DMS53 (cell line): ENCODE measurements around the gene ZBTB26.
"Not testable (repeated sequence)": the region's sequence is repeated elsewhere in the genome, so short reads cannot be mapped to it uniquely, and the experiment has no call there.

ENCODE experiments used
- DNase-seq: peaks from one replicate; lab custom pipeline; 2025; lab: John Stamatoyannopoulos, UW

Gene ZBTB26

DNA sequence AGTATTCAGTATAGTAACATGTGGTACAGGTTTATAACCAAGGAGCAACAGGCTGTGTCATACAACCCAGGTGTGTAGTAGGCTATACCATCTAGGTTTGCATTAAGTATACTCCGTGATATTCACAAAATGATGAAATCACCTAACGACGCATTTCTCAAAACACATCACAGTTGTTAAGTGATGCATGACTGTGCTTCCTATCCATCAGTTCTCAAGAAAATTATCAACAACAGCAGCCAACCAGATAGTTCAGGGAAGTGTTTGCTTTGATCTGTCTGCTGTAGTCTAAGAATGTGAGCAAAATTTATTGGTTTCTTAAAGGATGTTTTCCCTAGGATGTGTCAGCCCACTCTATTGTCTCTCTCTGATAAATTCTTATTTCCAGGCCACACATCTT is 7.4 kb downstream of the ZBTB26 start:
- DNase-seq, result no peak

DNA sequence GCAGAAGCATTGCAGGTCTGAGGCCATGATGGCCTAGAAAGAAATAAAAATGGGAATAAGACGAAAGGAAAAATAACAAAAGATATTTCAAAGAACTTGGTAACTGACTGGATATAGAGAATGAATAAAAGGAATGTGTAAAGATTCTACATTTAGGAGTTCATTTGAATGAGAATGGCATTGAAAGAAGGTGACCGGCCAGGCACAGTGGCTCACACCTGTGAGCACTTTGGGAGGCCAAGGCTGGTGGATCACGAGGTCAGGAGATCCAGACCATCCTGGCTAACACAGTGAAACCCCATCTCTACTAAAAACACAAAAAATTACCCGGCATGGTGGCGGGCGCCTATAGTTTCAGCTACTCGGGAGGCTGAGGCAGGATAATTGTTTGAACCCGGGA is 8.6 kb downstream of the ZBTB26 start:
- no peak for DNase-seq

DNA sequence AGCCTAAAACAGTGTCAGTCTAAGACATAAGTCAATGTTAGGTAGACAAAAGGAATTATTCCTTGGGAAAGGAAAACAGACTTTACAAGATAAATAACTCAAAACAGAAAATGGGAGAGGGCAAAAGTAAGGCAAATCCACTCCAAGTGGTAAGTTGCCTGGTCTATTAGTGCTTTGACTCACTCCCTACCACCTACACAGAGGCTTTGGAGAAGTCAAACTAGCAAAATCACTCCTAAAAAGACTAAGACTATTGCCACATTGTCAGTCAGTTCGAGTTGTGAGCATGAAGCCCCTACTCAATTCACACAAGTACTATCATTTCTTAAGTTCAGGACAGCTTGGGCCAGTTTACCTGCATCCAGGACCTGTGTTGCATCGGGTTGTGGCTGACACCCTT is 13.0 kb downstream of the ZBTB26 start:
- no peak for DNase-seq

DNA sequence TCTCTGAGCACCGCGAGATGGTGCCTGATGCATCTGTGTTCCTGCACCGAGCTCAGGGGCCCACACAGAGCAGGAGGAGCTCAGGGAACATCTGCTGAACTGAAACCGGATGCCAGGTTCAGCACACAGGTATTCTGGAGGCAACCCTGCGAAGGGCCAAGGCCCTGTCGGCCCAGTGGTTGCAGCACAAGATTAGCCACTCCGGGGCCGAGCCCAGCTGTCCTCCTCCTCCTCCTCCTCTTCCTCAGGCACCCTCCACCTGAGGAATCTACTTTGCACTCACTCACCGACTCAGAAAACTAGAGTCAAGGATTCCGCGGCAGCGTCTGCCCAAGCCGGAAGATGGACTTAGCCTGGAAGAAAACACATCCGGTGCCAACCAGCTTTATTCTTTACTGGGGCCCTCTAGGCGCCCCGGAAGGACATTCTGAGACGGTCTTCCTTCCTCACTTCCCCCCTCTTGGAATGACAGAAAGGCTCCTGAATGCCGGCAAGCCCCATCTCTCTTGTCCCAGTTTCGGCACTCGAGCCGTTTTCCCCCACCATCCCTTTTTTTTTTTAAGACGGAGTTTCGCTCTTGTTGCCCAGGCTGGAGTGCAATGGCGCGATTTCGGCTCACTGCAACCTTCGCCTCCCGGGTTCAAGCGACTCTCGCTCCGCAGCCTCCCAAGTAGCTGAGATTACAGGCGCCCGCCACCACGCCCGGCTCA is 18.2 kb downstream of the ZBTB26 start, which contains the start of gene ZBTB6:
Gene ZBTB6, minus strand, starts transcription at position 360 of the 710 bp plus-strand sequence. CDS start 1,251 bp downstream, outside the sequence.
- peak; percentile 91 for DNase-seq

DNA sequence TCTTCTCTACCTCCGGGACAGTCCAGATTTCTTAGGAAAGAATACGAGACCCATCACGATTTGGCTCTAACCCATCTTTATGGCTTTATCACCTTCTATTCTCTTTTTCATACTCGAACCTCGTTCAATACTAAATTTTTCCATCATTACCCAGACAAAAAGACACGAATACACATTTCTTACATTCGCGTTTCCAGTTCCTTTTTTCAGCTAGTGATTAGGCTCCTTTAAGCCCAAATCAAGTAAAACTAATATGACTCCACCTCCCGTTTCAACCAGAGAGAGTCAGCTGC is 18.7 kb downstream of the ZBTB26 start:
- DNase-seq, result no peak

DNA sequence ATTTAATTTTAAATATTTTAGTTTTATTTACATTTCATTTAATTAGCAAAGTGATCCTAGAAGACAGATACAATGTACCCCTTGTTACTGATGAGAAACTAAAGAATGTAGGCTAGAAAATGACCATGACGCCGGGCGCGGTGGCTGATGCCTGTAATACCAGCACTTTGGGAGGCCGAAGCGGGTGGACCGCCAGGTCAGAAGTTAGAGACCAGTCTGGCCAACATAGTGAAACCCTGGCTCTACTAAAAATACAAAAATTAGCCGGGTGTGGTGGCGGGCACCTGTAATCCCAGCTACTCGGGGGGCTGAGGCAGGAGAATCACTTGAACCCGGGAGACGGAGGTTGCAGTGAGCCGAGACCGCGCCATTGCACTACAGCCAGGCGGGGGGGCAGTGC is 25.2 kb downstream of the ZBTB26 start:
- not testable (repeated sequence) for DNase-seq

DNA sequence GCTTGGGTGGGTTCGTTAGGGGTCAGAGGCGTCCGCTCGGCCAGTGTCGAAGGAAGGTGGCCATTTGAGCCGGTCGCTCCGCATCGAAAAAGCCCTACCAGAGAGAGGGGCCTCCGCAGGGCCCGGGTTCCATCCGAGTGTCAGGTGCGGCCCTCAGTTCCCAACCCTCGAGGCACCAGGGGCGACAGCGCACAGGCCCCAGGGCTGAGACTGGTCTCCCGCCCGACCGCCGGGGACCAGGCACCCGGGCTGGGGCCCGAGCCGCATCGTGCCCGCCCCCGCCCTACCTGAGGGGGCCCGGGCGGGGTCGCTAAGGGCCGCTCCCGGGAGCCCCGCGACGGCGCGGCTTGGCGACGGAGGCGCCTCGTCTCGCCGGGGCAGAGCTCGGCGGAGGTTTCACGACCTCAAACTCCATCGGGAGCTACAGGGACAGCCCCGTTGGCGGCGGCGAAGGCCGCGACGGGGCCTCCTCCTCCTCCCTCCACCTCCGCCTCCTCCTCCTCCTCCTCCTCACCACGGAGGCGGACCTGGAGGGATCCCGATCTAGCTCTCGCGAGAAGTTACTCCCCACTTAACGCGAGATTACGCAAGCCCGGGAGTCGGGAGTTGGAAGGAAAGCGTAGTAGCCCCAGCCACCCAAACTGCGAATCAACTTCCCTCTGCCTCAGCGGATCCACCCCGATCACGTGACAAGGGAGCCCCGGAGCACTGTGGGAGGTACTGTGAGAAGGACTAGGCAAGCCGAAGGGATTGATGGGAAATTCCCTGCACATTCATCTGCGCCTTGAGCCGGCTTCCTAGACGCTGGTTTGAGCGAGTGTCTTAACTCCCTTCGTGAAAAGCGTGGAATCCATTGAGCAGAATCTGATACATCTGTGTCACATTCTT is 26.2 kb downstream of the ZBTB26 start, which contains the start of gene RC3H2:
Gene RC3H2, minus strand, starts transcription at position 537 of the 888 bp plus-strand sequence. CDS start 7,850 bp downstream, outside the sequence.
- peak; percentile 100 for DNase-seq

DNA sequence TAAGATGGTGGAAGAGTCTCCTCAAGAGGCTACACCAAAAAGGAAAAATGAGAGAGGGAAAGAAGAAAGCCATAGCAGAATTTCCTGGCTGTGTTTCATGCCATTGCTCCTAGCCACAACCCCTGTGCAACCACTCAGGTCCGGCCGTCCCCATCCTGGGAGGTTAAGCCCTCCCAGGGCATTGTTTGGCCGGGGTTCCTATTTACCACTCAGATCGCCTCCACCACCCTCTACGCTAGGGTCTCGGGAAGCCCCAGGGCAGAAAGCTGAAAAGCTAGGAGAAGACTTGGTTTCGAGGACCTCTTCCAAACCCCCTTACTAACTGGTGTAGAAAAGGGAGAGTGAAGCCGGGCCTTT is 26.9 kb downstream of the ZBTB26 start:
- peak; percentile 66 for DNase-seq

DNA sequence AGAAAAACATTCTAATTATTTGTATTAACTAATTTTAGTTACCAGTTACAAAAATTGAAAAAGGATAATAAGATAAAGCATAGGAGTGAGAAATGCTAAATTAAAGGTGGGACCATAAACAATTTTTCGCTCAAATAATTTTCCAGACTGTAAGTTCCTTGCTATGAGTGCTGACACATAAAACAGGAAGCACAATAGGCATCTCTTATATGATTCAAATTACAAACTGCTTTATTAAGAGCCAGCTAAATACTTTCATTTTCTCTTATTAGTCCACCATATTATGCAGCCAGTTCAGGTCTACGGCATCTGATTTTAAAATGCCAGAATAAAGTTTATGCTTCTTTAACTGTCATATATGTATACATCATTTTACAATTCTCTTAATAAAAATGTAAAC is 30.5 kb downstream of the ZBTB26 start:
- DNase-seq, result no peak

DNA sequence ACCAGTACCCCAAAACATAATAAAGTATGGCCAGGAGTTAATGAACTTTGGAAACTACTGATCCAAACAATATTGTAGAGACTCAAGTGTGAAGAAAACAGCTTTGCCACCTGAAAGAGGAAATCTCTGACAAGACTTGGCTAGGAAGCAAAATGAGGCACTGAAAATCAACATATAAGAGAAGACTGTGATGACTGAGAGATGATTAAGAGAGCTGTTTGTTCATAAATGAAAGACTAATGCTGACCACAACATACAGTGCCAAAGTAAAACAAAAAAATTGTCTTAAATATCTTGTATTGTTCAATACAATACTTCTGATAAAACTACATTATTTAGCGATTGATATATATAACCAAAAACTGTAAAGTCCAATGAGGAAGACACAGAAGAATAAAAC is 33.3 kb downstream of the ZBTB26 start:
- no peak for DNase-seq

DNA sequence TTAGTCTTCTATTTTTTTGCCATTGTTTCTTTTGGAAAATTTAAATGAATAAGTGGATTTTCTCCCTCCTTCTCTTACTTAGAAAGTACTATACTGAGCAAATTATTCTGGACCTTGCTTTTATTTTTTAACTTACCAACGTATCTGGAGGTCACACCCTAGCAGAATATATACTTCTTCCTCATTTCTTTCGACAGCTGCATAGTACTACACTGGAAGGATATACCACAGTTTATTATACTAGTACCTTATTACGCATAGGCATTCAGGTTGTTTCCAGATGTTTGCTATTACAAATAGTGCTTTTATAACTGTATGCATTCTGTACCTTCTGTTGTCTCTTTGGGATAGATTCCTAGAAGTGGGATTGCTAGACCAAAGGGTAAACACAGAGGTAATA is 42.8 kb downstream of the ZBTB26 start:
- no peak for DNase-seq

DNA sequence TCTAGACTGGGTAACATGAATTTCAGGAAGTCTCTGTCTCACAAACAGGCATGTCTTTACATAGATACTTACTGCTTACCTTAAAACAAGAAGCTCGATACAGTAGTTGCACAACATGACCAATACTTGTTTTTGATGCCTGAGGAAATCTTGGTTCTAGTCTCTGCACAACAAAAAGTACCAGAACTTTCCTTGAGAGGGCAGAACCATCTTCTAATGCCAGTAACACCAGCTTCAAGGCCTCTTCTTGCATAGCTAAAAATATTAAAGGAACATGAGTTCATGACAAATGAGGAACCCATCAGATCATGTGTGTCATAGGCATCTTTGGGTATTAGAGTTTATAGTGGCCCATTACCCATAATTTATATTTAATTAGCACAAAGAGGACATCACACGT is 48.2 kb downstream of the ZBTB26 start:
- DNase-seq, result no peak

DNA sequence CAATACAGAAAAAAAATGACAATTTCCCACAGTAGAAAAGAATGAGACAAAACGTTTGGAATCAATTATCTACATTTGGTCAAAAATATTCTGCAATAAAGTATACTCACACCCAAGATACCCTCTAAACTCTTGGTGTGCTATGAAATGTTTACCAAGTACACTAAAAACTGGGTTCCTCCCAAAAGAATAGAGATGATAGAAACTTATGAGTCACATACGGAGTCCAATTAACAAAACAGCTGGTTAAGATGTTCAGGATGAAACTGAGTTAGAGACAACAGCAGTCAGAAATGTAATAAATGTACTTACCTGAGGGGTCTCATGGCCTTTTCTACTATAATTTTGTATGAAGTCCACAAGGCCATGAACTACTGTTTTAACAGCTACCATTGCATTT is 51.9 kb downstream of the ZBTB26 start:
- DNase-seq, result no peak

DNA sequence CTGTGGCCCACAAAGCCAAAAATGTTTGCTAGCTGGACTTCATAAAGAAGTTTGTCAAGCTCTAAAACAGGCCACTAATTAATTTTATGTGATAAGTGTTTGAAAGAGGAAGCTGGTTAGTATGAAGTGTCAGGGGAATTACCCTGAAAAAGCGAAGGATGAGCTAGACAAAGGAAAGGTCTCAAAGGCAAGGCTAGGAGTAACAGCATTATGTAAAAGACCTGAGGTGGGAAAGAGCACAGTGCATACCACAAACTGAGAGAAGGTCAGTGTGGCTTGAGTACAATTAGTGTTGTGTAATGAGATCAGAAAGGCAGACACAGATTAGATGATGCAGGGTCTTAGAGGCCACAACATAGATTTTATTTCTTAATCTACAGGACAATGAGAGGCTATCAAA is 55.8 kb downstream of the ZBTB26 start:
- DNase-seq, result no peak

DNA sequence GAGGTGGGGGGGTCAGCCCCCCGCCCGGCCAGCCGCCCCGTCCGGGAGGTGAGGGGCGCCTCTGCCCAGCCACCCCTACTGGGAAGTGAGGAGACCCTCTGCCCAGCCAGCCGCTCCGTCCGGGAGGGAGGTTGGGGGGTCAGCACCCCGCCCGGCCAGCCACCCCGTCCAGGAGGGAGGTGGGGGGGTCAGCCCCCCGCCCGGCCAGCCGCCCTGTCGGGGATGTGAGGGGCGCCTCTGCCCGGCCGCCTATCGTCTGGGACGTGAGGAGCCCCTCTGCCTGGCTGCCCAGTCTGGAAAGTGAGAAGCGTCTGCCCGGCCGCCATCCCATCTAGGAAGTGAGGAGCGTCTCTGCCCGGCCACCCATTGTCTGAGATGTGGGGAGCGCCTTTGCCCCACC is 64.0 kb downstream of the ZBTB26 start:
- DNase-seq, result not testable (repeated sequence)

DNA sequence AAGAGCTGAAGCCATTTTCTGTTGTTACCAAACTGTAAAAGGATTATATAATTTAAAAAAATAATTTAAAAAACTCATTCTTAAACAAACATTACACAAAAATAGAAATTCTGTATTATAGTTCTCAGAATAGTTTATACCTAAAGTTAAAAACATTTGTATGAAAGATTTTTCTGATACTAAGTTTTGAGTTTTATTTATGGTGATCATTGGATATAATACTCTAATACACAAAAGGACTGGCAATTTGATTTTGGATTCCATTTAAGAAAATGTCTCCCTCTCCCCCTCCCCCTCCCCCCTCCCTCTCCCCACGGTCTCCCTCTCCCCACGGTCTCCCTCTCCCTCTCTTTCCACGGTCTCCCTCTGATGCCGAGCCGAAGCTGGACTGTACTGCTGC is 65.2 kb downstream of the ZBTB26 start:
- DNase-seq, result no peak
